ENCODE results near the gene ENTPD8. TPM values are rescaled to one million over a fixed set of nuclear protein-coding genes. Genes with fewer than 3 reads are reported as not detected.

The ENTPD8 gene
- total and polyA plus RNA-seq, 3 experiments from 2014 or later = not detected

DNA sequence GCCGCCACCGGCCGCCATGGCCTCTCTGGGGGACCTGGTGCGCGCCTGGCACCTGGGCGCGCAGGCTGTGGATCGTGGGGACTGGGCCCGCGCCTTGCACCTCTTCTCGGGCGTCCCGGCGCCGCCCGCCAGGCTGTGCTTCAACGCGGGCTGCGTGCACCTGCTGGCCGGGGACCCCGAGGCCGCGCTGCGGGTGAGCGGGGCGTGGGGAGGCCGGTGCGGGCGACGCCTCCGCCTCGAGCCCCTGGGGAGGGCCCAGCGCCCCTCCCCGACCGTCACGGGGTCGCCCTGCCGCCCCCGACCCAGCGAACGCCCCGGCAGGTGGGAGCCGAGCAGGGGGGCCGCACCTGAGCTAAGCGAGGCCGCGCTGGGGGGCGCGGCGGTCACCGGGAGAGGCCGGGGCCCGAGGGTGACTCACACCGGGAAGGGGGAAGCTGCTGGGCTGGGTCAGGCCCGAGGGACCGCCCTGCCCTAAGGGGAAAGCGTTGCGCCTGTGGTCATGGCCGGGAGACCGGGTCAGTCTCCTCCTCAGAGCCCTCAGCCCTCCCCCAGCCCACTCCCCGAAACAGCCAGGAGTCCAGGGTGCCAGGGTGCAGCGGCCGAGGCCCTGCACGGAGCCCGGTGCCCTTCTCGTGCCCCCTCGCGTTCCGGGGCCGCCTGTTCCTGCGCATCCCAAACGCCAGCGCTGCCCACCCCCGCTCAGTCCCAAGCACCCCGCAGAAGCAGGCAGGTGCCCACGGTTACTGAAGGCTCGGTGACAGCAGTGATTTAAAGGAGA is 17.5 kb downstream of the ENTPD8 start:
- Histone ChIP-seq H3K36me3 (ENCODE audit: insufficient read depth, low read length) (no peaks in the 10 kb centered on the region), H3K4me1 (ENCODE audit: insufficient read depth, low read length) (peaks cover 9% of the 10 kb centered on the region), H3K27ac (ENCODE audit: low read depth, low read length) (peak overlapping the region; percentile 61), H3K27me3 (ENCODE audit: insufficient read depth, low read length, poor library complexity, severe bottlenecking) (no peaks in the 10 kb centered on the region), H3K4me3 (ENCODE audit: low read length) (peak overlapping the region; percentile 15), H3K9me3 (ENCODE audit: low read length) (no peaks in the 10 kb centered on the region)
- H3K27ac Mint-ChIP-seq = peak overlapping the region in 1 of 8 donors; percentile 72
- ChIA-PET CTCF (interaction anchor here (0.9 to 3.9 kb wide), 11 partner anchors 8 to 167 kb away, joined by 3 to 14 read pairs (median 6); partner anchors contain the start of genes MRPL41, NELFB and NSMF), POLR2A (interaction anchor here (1.0 to 2.9 kb wide), 5 partner anchors 36 to 200 kb away, joined by 3 to 10 read pairs (median 6); partner anchors contain the start of genes MRPL41, NRARP and NSMF)
- peaks cover 18 to 23% (median 20%) of the 10 kb centered on the region in 3 donors for H3K4me1 Mint-ChIP-seq
- no peaks in the 10 kb centered on the region for H3K27me3 Mint-ChIP-seq
- DNase-seq = peak in 1 of 5 donors; percentile 54
- H3K9me3 Mint-ChIP-seq = no peaks in the 10 kb centered on the region
- H3K4me3 Mint-ChIP-seq = peak overlapping the region; percentile 13 to 88 (median 74)
- peaks cover 0 to 4% (median 0%) of the 10 kb centered on the region in 3 donors for H3K36me3 Mint-ChIP-seq

DNA sequence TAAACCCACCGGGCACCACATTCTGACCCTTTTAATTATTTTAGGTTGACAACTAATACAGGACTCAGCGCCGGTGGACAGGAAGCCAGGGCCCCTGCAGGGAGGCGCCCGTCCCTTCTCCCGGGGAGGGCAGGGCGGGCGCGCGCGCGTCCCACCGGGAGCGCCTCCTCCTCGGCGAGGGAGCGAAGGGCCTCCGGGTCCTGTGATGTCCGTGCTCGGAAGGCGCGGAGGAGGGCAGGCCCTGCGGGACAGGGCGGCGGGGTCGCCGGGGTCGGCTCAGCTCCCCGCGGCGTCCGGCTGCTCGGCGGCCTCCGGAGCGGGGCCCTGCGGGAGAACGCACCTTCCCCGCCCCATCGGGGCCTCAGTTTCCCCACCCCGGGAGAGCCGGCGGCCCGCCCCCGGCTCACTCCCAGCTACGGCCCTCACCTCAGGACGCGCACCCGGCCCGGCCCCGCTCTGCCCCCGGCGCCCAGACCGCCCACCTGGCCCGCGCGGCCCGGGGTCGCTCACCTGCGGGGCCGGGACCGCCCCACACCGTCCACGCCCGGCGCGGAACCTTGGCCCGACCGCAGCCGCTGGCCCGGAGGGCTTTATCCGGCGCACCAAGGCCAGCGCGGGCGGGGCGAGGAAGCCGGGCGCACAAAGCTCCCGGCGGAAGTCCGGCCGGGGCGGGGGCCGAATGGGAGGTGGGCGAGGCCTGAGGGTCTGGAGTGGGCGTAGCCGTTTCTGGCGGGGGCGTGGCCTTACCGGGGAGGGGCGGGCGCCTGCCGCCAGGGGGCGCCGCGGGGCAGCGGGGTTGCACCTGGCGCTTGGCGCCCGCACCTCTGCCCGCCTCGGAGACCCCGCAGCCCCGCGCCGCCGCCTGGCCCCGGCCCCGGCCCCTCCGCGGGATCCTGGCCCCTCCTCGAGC is 18.3 kb downstream of the ENTPD8 start, which contains the start of the genes EXD3 and NOXA1:
TSS of gene EXD3 (minus strand) at position 559 of the 910 bp plus-strand sequence. CDS start 27,805 bp downstream, outside the sequence.
TSS of gene NOXA1 (plus strand) at position 790 of the 910 bp plus-strand sequence. CDS start 137 bp downstream, outside the sequence.
- peak within 1 kb of the TSS in 6 of 8 donors; percentile 47 to 78 (median 72) for H3K27ac Mint-ChIP-seq
- no peaks in the 10 kb centered on the region for H3K27me3 Mint-ChIP-seq
- H3K4me1 ChIP-seq (ENCODE audit: insufficient read depth, low read length) = peaks cover 9% of the 10 kb centered on the region
- peak within 1 kb of the TSS; percentile 79 to 90 (median 86) for H3K4me3 Mint-ChIP-seq
- H3K27ac ChIP-seq (ENCODE audit: low read depth, low read length) = peak within 1 kb of the TSS; percentile 69
- peak within 1 kb of the TSS; percentile 77 for H3K4me3 ChIP-seq (ENCODE audit: low read length)
- ChIA-PET CTCF (interaction anchor here (0.7 to 3.9 kb wide), 18 partner anchors 9 to 1027 kb away, joined by 3 to 14 read pairs (median 4); partner anchors contain the start of genes MRPL41, NELFB and NSMF), POLR2A (interaction anchor here (0.6 to 2.9 kb wide), 7 partner anchors 36 to 210 kb away, joined by 3 to 10 read pairs (median 6); partner anchors contain the start of genes MRPL41, NRARP and NSMF)
- no peaks in the 10 kb centered on the region for H3K27me3 ChIP-seq (ENCODE audit: insufficient read depth, low read length, poor library complexity, severe bottlenecking)
- DNase-seq = peak; percentile 86 to 94 (median 92)
- no peaks in the 10 kb centered on the region for H3K36me3 ChIP-seq (ENCODE audit: insufficient read depth, low read length)
- H3K9me3 Mint-ChIP-seq = no peaks in the 10 kb centered on the region
- peaks cover 18 to 23% (median 20%) of the 10 kb centered on the region in 3 donors for H3K4me1 Mint-ChIP-seq
- H3K9me3 ChIP-seq (ENCODE audit: low read length) = no peaks in the 10 kb centered on the region
- H3K36me3 Mint-ChIP-seq = peaks cover 0 to 4% (median 0%) of the 10 kb centered on the region in 3 donors

DNA sequence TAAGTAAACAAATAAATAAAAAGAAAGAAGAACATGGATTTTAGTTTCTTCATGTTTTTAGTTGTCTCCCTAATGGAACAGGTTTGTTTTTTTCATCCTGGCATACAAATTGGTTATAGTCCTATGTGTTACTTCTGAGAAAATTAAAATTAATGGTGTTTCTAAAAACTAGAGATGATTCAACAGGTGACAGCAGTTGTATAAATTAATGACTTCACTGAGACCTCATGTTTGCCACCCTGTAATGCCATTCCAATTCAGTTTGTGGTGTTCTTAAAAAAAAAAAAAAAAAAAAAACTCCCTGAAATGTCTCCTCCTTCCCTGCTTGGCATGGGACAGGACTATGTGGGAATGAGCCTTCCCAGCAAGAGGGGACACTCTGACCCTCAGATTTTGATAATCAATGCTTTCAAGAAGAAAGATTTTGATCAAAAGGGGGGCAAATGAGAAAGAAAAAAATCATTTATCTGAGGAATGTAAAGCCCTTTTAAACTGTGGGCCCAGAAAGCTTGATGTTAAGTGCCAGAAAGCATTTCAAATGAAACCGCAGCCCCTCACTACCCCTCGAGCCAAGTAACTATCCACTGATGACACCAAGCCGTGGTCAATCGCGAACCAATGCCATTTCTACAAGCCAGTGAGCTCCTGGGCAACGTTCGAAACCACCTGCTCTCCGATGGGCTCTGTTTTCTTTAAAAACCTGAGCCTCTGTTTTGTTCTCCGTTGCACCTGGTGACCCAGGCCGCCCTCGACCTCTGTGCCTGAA is 19.1 kb downstream of the ENTPD8 start:
- peak overlapping the region; percentile 79 to 90 (median 86) for H3K4me3 Mint-ChIP-seq
- peak overlapping the region in 6 of 8 donors; percentile 21 to 78 (median 64) for H3K27ac Mint-ChIP-seq
- CTCF ChIA-PET = interaction anchor here (0.9 to 3.9 kb wide), 9 partner anchors 13 to 130 kb away, joined by 3 to 14 read pairs (median 6); partner anchors contain the start of genes MRPL41 and NSMF
- no peaks in the 10 kb centered on the region for H3K27me3 Mint-ChIP-seq
- H3K4me1 Mint-ChIP-seq = peaks cover 18 to 23% (median 20%) of the 10 kb centered on the region in 3 donors
- no peaks in the 10 kb centered on the region for H3K9me3 Mint-ChIP-seq
- H3K36me3 Mint-ChIP-seq = peaks cover 0 to 4% (median 0%) of the 10 kb centered on the region in 3 donors
- H3K4me1 ChIP-seq (ENCODE audit: insufficient read depth, low read length) = peaks cover 9% of the 10 kb centered on the region
- no peaks in the 10 kb centered on the region for H3K36me3 ChIP-seq (ENCODE audit: insufficient read depth, low read length)
- no peaks in the 10 kb centered on the region for H3K9me3 ChIP-seq (ENCODE audit: low read length)
- DNase-seq = no peak
- H3K4me3 ChIP-seq (ENCODE audit: low read length) = peak overlapping the region; percentile 77
- peak overlapping the region; percentile 69 for H3K27ac ChIP-seq (ENCODE audit: low read depth, low read length)
- POLR2A ChIA-PET = interaction anchor here (0.8 to 2.9 kb wide), 3 partner anchors 37 to 130 kb away, joined by 4 to 10 read pairs (median 8); partner anchors contain the start of genes MRPL41 and NSMF
- no peaks in the 10 kb centered on the region for H3K27me3 ChIP-seq (ENCODE audit: insufficient read depth, low read length, poor library complexity, severe bottlenecking)

DNA sequence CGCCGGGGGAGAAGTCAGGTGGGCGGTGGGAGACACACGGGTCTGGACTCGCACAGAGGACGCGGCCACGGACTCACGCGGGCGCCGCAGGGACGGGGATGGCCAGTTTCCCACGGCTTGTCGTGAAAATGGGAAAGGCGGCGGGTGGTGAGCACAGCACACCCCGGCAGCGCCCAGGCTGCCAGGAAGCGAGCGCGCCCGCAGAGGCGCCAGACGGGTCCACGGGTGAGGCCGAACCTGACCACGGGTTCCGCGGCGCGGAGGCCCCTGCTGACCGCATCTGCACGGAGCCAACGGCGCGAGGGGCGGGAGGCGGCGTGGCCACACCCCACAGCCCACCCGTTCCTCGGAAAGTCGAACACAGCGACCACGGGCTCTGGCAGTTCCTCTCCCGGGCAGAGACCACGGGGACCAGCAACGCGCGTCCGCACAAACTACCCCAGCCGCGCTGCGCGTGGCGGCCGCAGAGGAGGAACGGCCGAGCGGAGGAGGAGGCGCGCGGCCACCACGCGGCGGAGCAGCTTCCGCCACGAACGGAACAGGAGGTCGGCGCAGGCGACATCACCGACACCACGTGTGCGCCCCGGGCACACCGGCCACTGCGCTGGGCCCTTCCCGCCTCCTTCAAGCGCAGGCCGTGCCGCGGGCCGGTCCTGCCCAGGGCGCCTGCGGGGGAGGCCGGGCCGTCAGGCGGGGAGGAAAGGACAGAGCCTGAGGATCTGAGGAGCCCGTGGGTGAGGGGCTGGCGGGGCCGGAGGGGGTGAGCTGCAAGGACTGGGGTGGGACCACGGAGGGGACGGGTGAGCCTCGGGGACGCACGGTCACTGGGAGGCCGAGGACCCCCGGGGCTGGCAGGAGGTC is 23.8 kb downstream of the ENTPD8 start:
- Histone ChIP-seq H3K27ac (ENCODE audit: low read depth, low read length) (no peak overlapping the region), H3K9me3 (ENCODE audit: low read length) (no peaks in the 10 kb centered on the region), H3K4me3 (ENCODE audit: low read length) (no peak overlapping the region), H3K27me3 (ENCODE audit: insufficient read depth, low read length, poor library complexity, severe bottlenecking) (no peaks in the 10 kb centered on the region), H3K36me3 (ENCODE audit: insufficient read depth, low read length) (no peaks in the 10 kb centered on the region), H3K4me1 (ENCODE audit: insufficient read depth, low read length) (peaks cover 9% of the 10 kb centered on the region)
- H3K4me1 Mint-ChIP-seq = peaks cover 8 to 16% (median 15%) of the 10 kb centered on the region in 3 donors
- peaks cover 0 to 6% (median 6%) of the 10 kb centered on the region in 3 donors for H3K36me3 Mint-ChIP-seq
- H3K4me3 Mint-ChIP-seq = peak overlapping the region in 5 of 7 donors; percentile 8 to 72 (median 59)
- H3K27ac Mint-ChIP-seq = no peak overlapping the region
- DNase-seq = no peak
- no peaks in the 10 kb centered on the region for H3K27me3 Mint-ChIP-seq
- CTCF ChIA-PET = interaction anchor here (1.1 kb wide), 1 partner anchor 8 kb away, joined by 3 read pairs; no protein-coding TSS in a partner anchor
- H3K9me3 Mint-ChIP-seq = no peaks in the 10 kb centered on the region
- POLR2A ChIA-PET = no interaction called here

GRCh38 chr9:137416563-137417151 is 24.5 kb downstream of the ENTPD8 start:
- H3K4me3 Mint-ChIP-seq = no peak overlapping the region
- Histone ChIP-seq H3K27ac (ENCODE audit: low read depth, low read length) (no peak overlapping the region), H3K36me3 (ENCODE audit: insufficient read depth, low read length) (no peaks in the 10 kb centered on the region), H3K9me3 (ENCODE audit: low read length) (no peaks in the 10 kb centered on the region), H3K4me3 (ENCODE audit: low read length) (no peak overlapping the region), H3K4me1 (ENCODE audit: insufficient read depth, low read length) (peaks cover 2% of the 10 kb centered on the region), H3K27me3 (ENCODE audit: insufficient read depth, low read length, poor library complexity, severe bottlenecking) (no peaks in the 10 kb centered on the region)
- no peak for DNase-seq
- H3K27me3 Mint-ChIP-seq = no peaks in the 10 kb centered on the region
- no peaks in the 10 kb centered on the region for H3K9me3 Mint-ChIP-seq
- CTCF ChIA-PET = no interaction called here
- peaks cover 1 to 15% (median 9%) of the 10 kb centered on the region in 3 donors for H3K4me1 Mint-ChIP-seq
- POLR2A ChIA-PET = no interaction called here
- no peak overlapping the region for H3K27ac Mint-ChIP-seq
- peaks cover 0 to 6% (median 4%) of the 10 kb centered on the region in 3 donors for H3K36me3 Mint-ChIP-seq

GRCh38 chr9:137416006-137416562 is 25.1 kb downstream of the ENTPD8 start:
- no peaks in the 10 kb centered on the region for H3K9me3 Mint-ChIP-seq
- H3K36me3 Mint-ChIP-seq = peaks cover 0 to 6% (median 4%) of the 10 kb centered on the region in 3 donors
- H3K27ac Mint-ChIP-seq = no peak overlapping the region
- no peaks in the 10 kb centered on the region for H3K27me3 ChIP-seq (ENCODE audit: insufficient read depth, low read length, poor library complexity, severe bottlenecking)
- no peak overlapping the region for H3K27ac ChIP-seq (ENCODE audit: low read depth, low read length)
- peak overlapping the region in 3 of 7 donors; percentile 25 to 34 (median 28) for H3K4me3 Mint-ChIP-seq
- no peaks in the 10 kb centered on the region for H3K36me3 ChIP-seq (ENCODE audit: insufficient read depth, low read length)
- no peak for DNase-seq
- no peaks in the 10 kb centered on the region for H3K27me3 Mint-ChIP-seq
- peaks cover 3% of the 10 kb centered on the region for H3K4me1 ChIP-seq (ENCODE audit: insufficient read depth, low read length)
- ChIA-PET CTCF (no interaction called here), POLR2A (no interaction called here)
- H3K4me3 ChIP-seq (ENCODE audit: low read length) = no peak overlapping the region
- no peaks in the 10 kb centered on the region for H3K9me3 ChIP-seq (ENCODE audit: low read length)
- peaks cover 0 to 13% (median 6%) of the 10 kb centered on the region in 3 donors for H3K4me1 Mint-ChIP-seq
